Neural cell (in vitro differentiated cells): ENCODE data around the gene MMP1. TPM values are rescaled to one million over a fixed set of nuclear protein-coding genes. Genes with fewer than 3 reads are reported as not detected.

Experiments
- polyA plus RNA-seq: library from polyadenylated mRNA; depleted of rRNA; stranded (reverse); fragments of >200 nt; gene quantifications from 2 replicates; pipeline ENCODE4 v1.2.3, GENCODE V29; 2014

The MMP1 gene
- polyA plus RNA-seq, 1 donor from 2014 or later: not detected

Other genes with a start within 250 kb of the MMP1 start
- gene MMP20, start 172.8 kb downstream of the MMP1 start, polyA plus RNA-seq: not detected in 2 replicates
- not detected in 2 replicates for gene MMP27, start 92.4 kb downstream of the MMP1 start, polyA plus RNA-seq
- gene MMP8, start 73.2 kb downstream of the MMP1 start, polyA plus RNA-seq: not detected in 2 replicates
- gene MMP10, start 17.5 kb downstream of the MMP1 start, polyA plus RNA-seq: not detected in 2 replicates
- gene MMP3, start 45.4 kb upstream of the MMP1 start, polyA plus RNA-seq: not detected in 2 replicates
- gene MMP12, start 76.8 kb upstream of the MMP1 start, polyA plus RNA-seq: not detected in 2 replicates
- 0.26 TPM in 1 of 2 replicates, not detected in the other for gene MMP13, start 157.6 kb upstream of the MMP1 start, polyA plus RNA-seq